Fibroblast of the conjunctiva (primary cell): ENCODE measurements around the gene SLC26A8.
"Not testable (repeated sequence)": the region's sequence is repeated elsewhere in the genome, so short reads cannot be mapped to it uniquely, and the experiment has no call there.

Experiments
- DNase-seq: peaks from one replicate; pipeline ENCODE4 v3.0.0-alpha.2; 2010; ENCODE audit warnings: low read depth

The SLC26A8 gene

DNA sequence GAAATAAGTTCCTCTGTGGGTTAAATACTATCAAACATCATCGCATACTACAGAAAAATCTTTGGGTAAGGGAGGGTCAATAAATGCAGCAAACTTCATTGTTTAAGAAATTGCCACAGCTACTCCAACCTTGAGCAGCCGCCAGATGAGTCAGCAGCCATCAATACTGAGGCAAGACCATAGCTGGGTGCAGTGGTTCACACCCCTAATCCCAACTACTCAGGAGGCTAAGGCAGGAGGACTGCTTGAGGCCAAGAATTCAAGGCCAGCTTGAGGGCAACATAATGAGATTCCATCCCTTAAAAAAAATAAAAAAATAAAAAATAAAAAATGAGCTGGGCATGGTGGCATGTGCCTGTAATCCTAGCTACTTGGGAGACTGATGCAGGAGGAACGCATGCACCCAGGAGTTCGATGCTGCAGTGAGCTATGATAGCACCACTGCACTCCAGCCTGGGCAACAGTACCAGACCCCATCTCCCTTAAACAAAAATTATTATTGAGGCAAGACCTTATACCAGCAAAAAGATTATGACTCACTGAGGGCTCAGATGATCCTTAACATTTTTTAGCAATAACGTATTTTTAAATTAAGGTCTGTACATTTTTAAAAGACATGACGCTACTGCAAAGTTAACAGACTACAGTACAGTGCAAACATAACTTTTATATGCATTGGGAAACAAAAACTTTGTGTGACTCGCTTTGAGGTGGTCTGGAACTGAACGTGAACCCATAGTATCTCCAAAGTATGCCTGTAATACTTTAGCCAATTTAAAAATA, 112.4 kb downstream of the SLC26A8 start:
- DNase-seq: no peak

DNA sequence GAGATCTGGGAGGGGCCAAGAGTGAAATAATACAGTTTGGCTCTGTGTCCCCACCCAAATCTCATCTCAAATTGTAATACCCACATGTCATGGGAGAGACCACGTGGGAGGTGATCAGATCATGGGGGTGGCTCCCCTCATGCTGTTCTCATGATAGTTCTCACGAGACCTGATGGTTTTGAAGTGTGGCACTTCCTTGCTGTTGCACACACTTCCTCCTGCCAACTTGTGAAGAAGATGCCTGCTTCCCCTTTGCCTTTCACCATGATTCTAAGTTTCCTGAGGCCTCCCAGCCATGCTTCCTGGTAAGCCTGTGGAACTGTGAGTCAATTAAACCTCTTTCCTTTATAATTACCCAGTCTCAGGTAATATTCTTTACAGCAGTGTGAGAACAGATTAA, 114.9 kb downstream of the SLC26A8 start:
- not testable (repeated sequence) for DNase-seq

- not testable (repeated sequence) for DNase-seq
Measured at GRCh38 chr6:35908753-35909401, 115.6 kb downstream of the SLC26A8 start.

DNA sequence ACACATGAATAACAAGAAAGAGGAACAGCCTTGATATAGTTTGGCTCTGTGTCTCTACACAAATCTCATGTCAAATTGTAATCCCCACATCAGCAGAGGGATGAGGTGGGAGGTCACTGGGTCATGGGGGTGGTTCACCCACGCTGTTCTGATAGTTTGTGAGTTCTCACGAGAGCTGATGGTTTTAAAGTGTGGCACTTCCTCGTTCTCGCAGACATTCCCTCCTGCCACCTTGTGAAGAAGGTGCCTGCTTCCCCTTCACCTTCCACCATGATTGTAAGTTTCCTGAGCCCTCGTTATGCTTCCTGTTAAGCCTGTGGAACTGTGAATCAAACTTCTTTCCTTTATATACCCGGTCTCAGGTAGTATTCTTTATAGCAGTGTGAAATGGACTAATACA, 116.7 kb downstream of the SLC26A8 start:
- DNase-seq: no peak

DNA sequence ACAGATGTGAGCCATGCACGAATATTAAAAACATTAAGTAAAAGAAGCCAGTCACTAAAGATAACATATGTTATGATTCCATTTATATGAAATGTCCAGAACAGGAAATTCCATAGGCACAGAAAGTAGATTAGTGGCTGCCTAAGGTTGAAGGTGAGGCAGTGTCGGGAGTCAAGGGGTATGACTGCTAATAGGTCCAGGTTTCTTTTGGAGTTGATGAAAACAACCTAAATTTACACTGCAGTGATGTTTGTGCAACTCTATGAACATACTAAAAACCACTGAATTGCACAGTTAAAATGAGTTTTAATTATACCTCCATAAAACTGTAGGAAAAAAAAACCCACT, 118.0 kb downstream of the SLC26A8 start:
- no peak for DNase-seq

- no peak for DNase-seq
Measured at GRCh38 chr6:35905841-35906498, 118.5 kb downstream of the SLC26A8 start.

- DNase-seq: no peak
Measured at GRCh38 chr6:35905141-35905785, 119.2 kb downstream of the SLC26A8 start.

- DNase-seq: no peak
Measured at GRCh38 chr6:35903679-35904078, 120.8 kb downstream of the SLC26A8 start.

DNA sequence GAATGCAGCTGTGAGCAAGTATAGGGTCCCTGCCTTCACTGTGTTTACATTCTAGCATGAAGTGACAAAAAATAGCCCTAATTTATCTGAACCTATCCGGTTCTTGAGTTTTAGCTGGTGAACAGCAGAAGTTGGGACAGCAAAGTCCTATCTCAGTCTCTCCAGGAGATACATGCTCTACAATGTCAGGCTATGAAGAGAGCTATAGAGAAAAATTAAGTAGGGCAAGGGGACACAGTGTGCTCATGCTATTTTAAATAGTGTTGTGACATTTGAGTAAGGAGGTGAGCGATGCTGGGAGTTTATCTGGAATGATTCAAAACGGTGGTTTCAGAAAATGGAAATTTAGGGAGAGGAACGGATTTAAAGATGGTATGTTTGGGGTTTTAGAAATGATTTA, 124.0 kb downstream of the SLC26A8 start:
- DNase-seq: no peak

- DNase-seq: no peak
Measured at GRCh38 chr6:35898003-35898402, 126.4 kb downstream of the SLC26A8 start.

- no peak for DNase-seq
Measured at GRCh38 chr6:35897486-35897885, 127.0 kb downstream of the SLC26A8 start.

GRCh38 chr6:35897036-35897435, 127.4 kb downstream of the SLC26A8 start:
- DNase-seq: no peak

DNA sequence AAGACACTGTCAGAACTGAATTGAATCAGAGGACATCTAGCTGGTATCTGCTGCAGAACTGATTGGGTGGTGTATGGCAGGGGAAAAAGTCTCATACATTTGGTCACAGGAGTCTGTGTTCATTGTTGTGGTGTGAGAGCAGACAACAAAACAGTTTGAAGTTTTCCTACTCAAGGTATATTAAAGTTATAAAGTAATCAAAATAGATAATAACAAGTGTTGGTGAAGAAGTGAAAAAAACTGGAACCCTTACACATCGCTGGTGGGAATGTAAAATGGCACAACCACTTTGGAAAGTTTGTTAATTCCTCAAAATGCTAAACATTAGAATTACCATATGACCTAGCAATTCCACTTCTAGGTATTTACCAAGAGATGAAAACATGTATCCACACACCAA, 128.2 kb downstream of the SLC26A8 start:
- no peak for DNase-seq

- DNase-seq: no peak
Measured at GRCh38 chr6:35895560-35895959, 128.9 kb downstream of the SLC26A8 start.

GRCh38 chr6:35894776-35895175, 129.7 kb downstream of the SLC26A8 start:
- no peak for DNase-seq
